Measurements from ENCODE around the gene ITGB5.
"Not testable (repeated sequence)": the region's sequence is repeated elsewhere in the genome, so short reads cannot be mapped to it uniquely, and the experiment has no call there.

GRCh38 chr3:124789103-124789502 is 98.1 kb downstream of the ITGB5 start:
- not testable (repeated sequence) for TF ChIP-seq POLR2A, CTCF (IDR thresholded peaks at IDR 0.05)
